Keratinocyte (primary cell): ENCODE measurements around the gene C15orf39. TPM values are rescaled to one million over a fixed set of nuclear protein-coding genes. Genes with fewer than 3 reads are reported as not detected.

Experiments
- DNase-seq: peaks from one replicate; pipeline ENCODE4 v3.0.0-alpha.2; 2011; ENCODE audit warnings: low read depth, missing footprints, low spot score
- FAIRE-seq: peaks from 2 replicates; lab custom pipeline; 2011; peaks lifted over from hg19 to GRCh38; lab: Jason Lieb, UNC
- H2AFZ ChIP-seq: 2 replicates; pipeline ENCODE4 v1.6.0; 2012; ENCODE audit warnings: low read length, control low read depth, inconsistent platforms; ENCODE audit not compliant: control insufficient read depth
- H3K27ac ChIP-seq: 2 replicates; pipeline ENCODE4 v1.5.1; 2011; ENCODE audit warnings: low read length; ENCODE audit not compliant: control insufficient read depth, insufficient read depth
- H3K27me3 ChIP-seq: 3 replicates; pipeline ENCODE4 v1.6.0; 2011; ENCODE audit warnings: low read length; ENCODE audit not compliant: control insufficient read depth, insufficient read depth; ENCODE audit errors: extremely low read depth
- H3K36me3 ChIP-seq, 2 experiments: 2 replicates in 1 of 2; 3 replicates in 1 of 2; pipeline ENCODE4 v1.5.1; 2011; ENCODE audit warnings: low read length in 2 of 2, mild to moderate bottlenecking in 1 of 2; ENCODE audit not compliant: control insufficient read depth in 2 of 2, insufficient read depth in 2 of 2; ENCODE audit errors: extremely low read depth in 1 of 2
- H3K4me1 ChIP-seq: 3 replicates; pipeline ENCODE4 v1.5.1; 2011; ENCODE audit warnings: low read length; ENCODE audit not compliant: control insufficient read depth, insufficient read depth; ENCODE audit errors: extremely low read depth
- H3K4me2 ChIP-seq: 3 replicates; pipeline ENCODE4 v1.6.0; 2011; ENCODE audit warnings: low read depth, low read length; ENCODE audit not compliant: control insufficient read depth, insufficient read depth; ENCODE audit errors: extremely low read depth
- H3K4me3 ChIP-seq, 3 experiments: fragments of 200-600 bp in 1 of 3; sonication (generic) in 1 of 3; 2 replicates in 2 of 3; 3 replicates in 1 of 3; pipeline ENCODE4 v1.5.1; 2011 to 2016; ENCODE audit warnings: low read length in 3 of 3, mild to moderate bottlenecking in 3 of 3, control low read depth in 2 of 3, inconsistent platforms in 1 of 3, low read depth in 1 of 3, mixed read lengths in 1 of 3, mixed run types in 1 of 3, moderate library complexity in 1 of 3; ENCODE audit not compliant: control insufficient read depth in 2 of 3, insufficient read depth in 2 of 3; ENCODE audit errors: extremely low read depth in 1 of 3
- H3K79me2 ChIP-seq: 2 replicates; pipeline ENCODE4 v1.6.0; 2012; ENCODE audit warnings: low read length; ENCODE audit not compliant: control insufficient read depth, insufficient read depth
- H3K9ac ChIP-seq: 3 replicates; pipeline ENCODE4 v1.6.0; 2011; ENCODE audit warnings: low read length; ENCODE audit not compliant: control insufficient read depth, insufficient read depth; ENCODE audit errors: extremely low read depth
- H3K9me1 ChIP-seq: 3 replicates; pipeline ENCODE4 v1.6.0; 2011; ENCODE audit warnings: low read length; ENCODE audit not compliant: control insufficient read depth, insufficient read depth; ENCODE audit errors: extremely low read depth
- H3K9me3 ChIP-seq: 2 replicates; pipeline ENCODE4 v1.5.1; 2012; ENCODE audit warnings: low read depth, low read length; ENCODE audit not compliant: control insufficient read depth
- H4K20me1 ChIP-seq: 3 replicates; pipeline ENCODE4 v1.6.0; 2011; ENCODE audit warnings: low read length; ENCODE audit not compliant: control insufficient read depth, insufficient read depth; ENCODE audit errors: extremely low read depth
- CTCF ChIP-seq, 3 experiments: IDR thresholded peaks in 1 of 3; conservative IDR thresholded peaks in 1 of 3; optimal IDR thresholded peaks in 1 of 3; 2 replicates in 2 of 3; 3 replicates in 1 of 3; pipeline versions ENCODE3 to v1.5.1; 2011; ENCODE audit warnings: low read length in 3 of 3, mild to moderate bottlenecking in 3 of 3, moderate library complexity in 2 of 3, control low read depth in 1 of 3, inconsistent platforms in 1 of 3; ENCODE audit not compliant: insufficient read depth in 2 of 3; ENCODE audit errors: extremely low read depth in 1 of 3
- EZH2 ChIP-seq: IDR thresholded peaks from one replicate; pipeline ENCODE4 v1.6.1; 2012; ENCODE audit warnings: inconsistent platforms, mild to moderate bottlenecking, low read length, moderate library complexity
- dilution Hi-C: fragments of 300-500 bp; cut with MboI; formaldehyde crosslinking; loops from one replicate; pipeline ENCODE4 v1.7.0; 2020; ENCODE audit warnings: low sequenced_read_pairs; ENCODE audit not compliant: extremely low pct_ligation_motif_present
- polyA plus RNA-seq, 5 experiments: library from polyadenylated mRNA; depleted of rRNA in 3 of 5; stranded (reverse) in 3 of 5; stranded (forward) in 1 of 5; unstranded in 1 of 5; fragments of >200 nt; gene quantifications; 1 replicate in 1 of 5; 2 replicates in 3 of 5; 3 replicates in 1 of 5; pipeline versions ENCODE4 v1.2.1 to v1.2.3, GENCODE V29; 2011 to 2012; ENCODE audit warnings: missing spikeins in 2 of 5, low read depth in 1 of 5, low replicate concordance in 1 of 5

The C15orf39 gene
- polyA plus RNA-seq, 1 donor (not counting 4 experiments of a cell fraction or from before 2014, with no cell fraction given) = 1.8 TPM

- H3K4me2 ChIP-seq = peak overlapping the region; percentile 18
- TF ChIP-seq CTCF (optimal IDR thresholded peaks at IDR 0.05 in 1 of 3, IDR thresholded peaks at IDR 0.05 in 1 of 3, conservative IDR thresholded peaks at IDR 0.05 in 1 of 3; ENCODE audit: extremely low read depth in 1 of 3, insufficient read depth in 2 of 3, low read length in 3 of 3) (no peak), EZH2 (no peak)
- dilution Hi-C loops = no loop called here
Measured at GRCh38 chr15:75171408-75171807, 30.3 kb upstream of the C15orf39 start.

GRCh38 chr15:75172284-75172820 is 29.3 kb upstream of the C15orf39 start:
- H3K36me3 ChIP-seq = no peaks in the 10 kb centered on the region
- no peaks in the 10 kb centered on the region for H3K79me2 ChIP-seq
- no peak for FAIRE-seq
- peaks cover 58% of the 10 kb centered on the region for H3K4me1 ChIP-seq
- H3K9ac ChIP-seq = no peak overlapping the region
- no peaks in the 10 kb centered on the region for H3K9me1 ChIP-seq
- H3K4me2 ChIP-seq = peak overlapping the region; percentile 54
- TF ChIP-seq CTCF (optimal IDR thresholded peaks at IDR 0.05 in 1 of 3, IDR thresholded peaks at IDR 0.05 in 1 of 3, conservative IDR thresholded peaks at IDR 0.05 in 1 of 3; ENCODE audit: extremely low read depth in 1 of 3, insufficient read depth in 2 of 3, low read length in 3 of 3) (no peak), EZH2 (no peak)
- no peaks in the 10 kb centered on the region for H3K27me3 ChIP-seq
- dilution Hi-C loops = no loop called here
- no peak overlapping the region for H3K27ac ChIP-seq
- no peaks in the 10 kb centered on the region for H3K9me3 ChIP-seq
- no peak overlapping the region for H3K4me3 ChIP-seq
- no peak overlapping the region for H2AFZ ChIP-seq
- H4K20me1 ChIP-seq = no peaks in the 10 kb centered on the region
- no peak for DNase-seq

More at GRCh38 chr15:75171408-75171807, 30.3 kb upstream of the C15orf39 start:
- DNase-seq (no peak), FAIRE-seq (peak; percentile 80)
- peak overlapping the region; percentile 44 for H3K27ac ChIP-seq
- no peaks in the 10 kb centered on the region for H3K36me3 ChIP-seq
- no peaks in the 10 kb centered on the region for H3K9me3 ChIP-seq
- no peaks in the 10 kb centered on the region for H3K27me3 ChIP-seq
- peaks cover 55% of the 10 kb centered on the region for H3K4me1 ChIP-seq
- H4K20me1 ChIP-seq = no peaks in the 10 kb centered on the region
- no peak overlapping the region for H2AFZ ChIP-seq
- no peak overlapping the region for H3K9ac ChIP-seq
- no peaks in the 10 kb centered on the region for H3K79me2 ChIP-seq
- H3K9me1 ChIP-seq = no peaks in the 10 kb centered on the region
- no peak overlapping the region for H3K4me3 ChIP-seq
